ENCODE measurements around the gene FIGLA. TPM values are rescaled to one million over a fixed set of nuclear protein-coding genes. Genes with fewer than 3 reads are reported as not detected.

The FIGLA gene
- total RNA-seq, 4 donors from 2014 or later = not detected

DNA sequence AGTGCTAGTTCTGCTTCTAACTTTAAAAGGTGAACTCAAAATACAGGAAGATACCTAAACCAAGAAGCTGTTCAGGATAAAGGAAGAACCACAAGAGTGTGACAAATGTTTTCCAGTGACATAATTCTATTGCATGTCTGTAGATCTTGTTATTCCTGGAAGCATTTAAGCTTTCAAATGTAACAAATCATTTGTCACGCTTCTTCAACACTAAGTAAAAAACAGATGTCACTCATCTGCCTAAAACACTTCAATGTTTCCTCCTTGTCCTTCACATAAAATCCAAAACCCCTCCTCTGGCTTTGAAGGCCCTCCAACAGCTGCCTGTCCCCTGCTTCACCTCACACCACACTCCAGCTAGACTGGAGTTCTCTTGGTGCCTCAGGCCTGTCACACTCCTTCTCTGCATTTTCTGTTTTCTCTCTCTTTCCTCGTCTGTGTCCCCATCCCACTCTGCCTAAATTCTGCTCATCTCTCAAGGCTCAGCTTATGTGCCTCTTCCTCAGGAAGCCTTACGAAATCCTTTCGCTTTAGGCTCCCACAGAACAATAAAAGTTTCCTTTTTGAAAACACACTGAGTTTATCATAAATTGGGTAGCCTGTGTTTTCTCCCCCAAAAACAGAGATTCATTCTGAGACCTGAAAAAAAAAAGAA lies 36.4 kb upstream of the FIGLA start:
- ATAC-seq (ENCODE audit: low FRiP score) (no peak), DNase-seq (ENCODE audit: low spot score) (no peak)
- TF ChIP-seq CTCF (IDR thresholded peaks at IDR 0.05) = no peak

- ATAC-seq (ENCODE audit: low FRiP score) (no peak), DNase-seq (ENCODE audit: low spot score) (no peak)
- no peak for TF ChIP-seq CTCF (IDR thresholded peaks at IDR 0.05)
These were observed 32.8 kb upstream of the FIGLA start for GRCh38 chr2:70823249-70823648.

GRCh38 chr2:70822843-70823242 lies 32.4 kb upstream of the FIGLA start:
- ATAC-seq (ENCODE audit: low FRiP score) (no peak), DNase-seq (ENCODE audit: low spot score) (no peak)
- TF ChIP-seq CTCF (IDR thresholded peaks at IDR 0.05) = no peak

DNA sequence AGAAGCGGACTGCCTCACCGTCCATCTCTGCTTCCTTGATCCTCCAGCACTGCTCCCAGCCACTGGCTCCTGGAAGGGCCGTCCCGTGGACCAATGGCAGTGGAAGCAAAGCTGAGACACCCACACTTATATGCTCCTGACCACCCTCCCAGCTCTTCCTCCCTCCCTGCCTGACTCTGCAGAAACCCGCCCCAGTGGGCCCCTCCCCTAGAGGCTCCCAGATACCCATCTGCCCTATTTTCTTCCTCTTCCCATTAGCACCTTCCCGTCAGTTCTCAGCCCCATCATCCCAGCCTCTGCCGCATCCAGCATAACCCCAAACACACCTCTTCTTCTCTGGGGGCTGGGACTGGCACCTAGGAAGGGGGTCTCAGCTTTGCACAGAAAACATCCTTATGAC lies 30.1 kb upstream of the FIGLA start, which contains the start of gene CLEC4F:
Gene CLEC4F, minus strand, starts transcription at position 101 of the 400 bp plus-strand sequence. Its CDS starts 76 bp downstream, at position 25.
- TF ChIP-seq CTCF (IDR thresholded peaks at IDR 0.05) = no peak
- no peak for DNase-seq (ENCODE audit: low spot score)
- no peak for ATAC-seq (ENCODE audit: low FRiP score)

GRCh38 chr2:70817284-70817954 lies 27.0 kb upstream of the FIGLA start:
- no peak for TF ChIP-seq CTCF (IDR thresholded peaks at IDR 0.05)
- DNase-seq (ENCODE audit: low spot score) (no peak), ATAC-seq (ENCODE audit: low FRiP score) (no peak)

DNA sequence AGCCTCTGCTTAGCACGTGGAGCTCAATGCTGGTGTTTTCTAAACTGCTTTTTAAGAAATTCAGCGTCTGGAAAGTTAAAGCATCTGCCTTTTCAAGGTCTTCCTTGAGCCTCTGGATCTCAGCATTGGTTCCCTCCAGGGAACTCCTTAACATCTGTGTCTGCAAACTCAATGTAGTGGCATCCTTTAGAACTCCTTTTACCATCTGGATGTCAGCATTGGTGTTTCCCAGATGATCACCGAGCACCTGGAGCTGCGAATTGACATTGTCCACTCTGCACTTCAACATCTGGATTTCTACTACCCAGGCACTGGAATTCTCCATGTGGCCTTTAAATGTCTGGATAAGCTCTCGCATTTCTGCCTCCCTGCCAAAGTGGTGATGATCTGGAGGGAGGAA lies 26.3 kb upstream of the FIGLA start:
- DNase-seq (ENCODE audit: low spot score) = no peak
- TF ChIP-seq CTCF (IDR thresholded peaks at IDR 0.05) = no peak
- no peak for ATAC-seq (ENCODE audit: low FRiP score)
